Suprapubic skin (tissue), 4 donors: Measurements from ENCODE around the gene SPCS3. TPM values are rescaled to one million over a fixed set of nuclear protein-coding genes. Genes with fewer than 3 reads are reported as not detected.
"Not testable (repeated sequence)": the region's sequence is repeated elsewhere in the genome, so short reads cannot be mapped to it uniquely, and the experiment has no call there.

Source experiments
- DNase-seq, 2 donors: peaks; one replicate each; pipeline ENCODE4 v3.0.0-alpha.2; 2019; ENCODE audit warnings: low spot score in 2 of 2
- H3K27ac ChIP-seq: fragments of 200-600 bp; sonication (generic); one replicate; pipeline ENCODE4 v1.5.1; 2019
- H3K27me3 ChIP-seq: fragments of 200-600 bp; sonication (generic); one replicate; pipeline ENCODE4 v1.5.1; 2019
- H3K36me3 ChIP-seq: fragments of 200-600 bp; sonication (generic); one replicate; pipeline ENCODE4 v1.5.1; 2019
- H3K4me1 ChIP-seq: fragments of 200-600 bp; sonication (generic); one replicate; pipeline ENCODE4 v1.5.1; 2019
- H3K4me3 ChIP-seq: fragments of 200-600 bp; sonication (generic); one replicate; pipeline ENCODE4 v1.5.1; 2019; ENCODE audit warnings: mild to moderate bottlenecking
- H3K9me3 ChIP-seq: fragments of 200-600 bp; sonication (generic); one replicate; pipeline ENCODE4 v1.5.1; 2019
- EP300 ChIP-seq: sonication (generic); formaldehyde crosslinking; IDR thresholded peaks from one replicate; pipeline ENCODE4 v1.6.1; 2017; ENCODE audit warnings: antibody characterized with exemption
- POLR2A ChIP-seq, 2 donors: fragments of 450-650 bp; IDR thresholded peaks; one replicate each; pipeline ENCODE4 v1.6.1; 2017; ENCODE audit warnings: antibody characterized with exemption in 2 of 2, mild to moderate bottlenecking in 2 of 2, moderate library complexity in 2 of 2
- POLR2AphosphoS5 ChIP-seq, 3 donors: sonication (generic); formaldehyde crosslinking; IDR thresholded peaks; one replicate each; pipeline ENCODE4 v1.6.1; 2017; ENCODE audit warnings: antibody characterized with exemption in 3 of 3
- WGBS: methylation state at CpG from one replicate; pipeline ENCODE4 v1.1.5; 2018; 5-methylcytosine and 5-hydroxymethylcytosine counted together
- total RNA-seq, 4 donors: library from RNA; depleted of rRNA; stranded (reverse); fragments of >200 nt; gene quantifications; one replicate each; pipeline ENCODE4 v1.1.0, GENCODE V29; 2016
- TF ChIP-seq, protein P1 (sequence below), 2 donors: fragments of 200-600 bp in 1 of 2; fragments of 450-650 bp in 1 of 2; sonication (generic) in 1 of 2; IDR thresholded peaks; one replicate each; pipeline ENCODE4 v1.5.1; 2016 to 2019; ENCODE audit warnings: antibody characterized with exemption in 2 of 2, mild to moderate bottlenecking in 1 of 2, moderate library complexity in 1 of 2

Gene SPCS3
- total RNA-seq, 4 donors from 2014 or later: 48.3 to 57.4 (median 55.9) TPM

- Histone ChIP-seq H3K9me3 (no peaks in the 10 kb centered on the region), H3K27me3 (no peaks in the 10 kb centered on the region), H3K4me1 (no peaks in the 10 kb centered on the region), H3K36me3 (no peaks in the 10 kb centered on the region), H3K27ac (no peak overlapping the region), H3K4me3 (no peak overlapping the region)
- TF ChIP-seq EP300 (no peak), POLR2A (IDR thresholded peaks at IDR 0.05) (no peak), POLR2AphosphoS5 (IDR thresholded peaks at IDR 0.05) (no peak)
- TF ChIP-seq, protein P1, sequence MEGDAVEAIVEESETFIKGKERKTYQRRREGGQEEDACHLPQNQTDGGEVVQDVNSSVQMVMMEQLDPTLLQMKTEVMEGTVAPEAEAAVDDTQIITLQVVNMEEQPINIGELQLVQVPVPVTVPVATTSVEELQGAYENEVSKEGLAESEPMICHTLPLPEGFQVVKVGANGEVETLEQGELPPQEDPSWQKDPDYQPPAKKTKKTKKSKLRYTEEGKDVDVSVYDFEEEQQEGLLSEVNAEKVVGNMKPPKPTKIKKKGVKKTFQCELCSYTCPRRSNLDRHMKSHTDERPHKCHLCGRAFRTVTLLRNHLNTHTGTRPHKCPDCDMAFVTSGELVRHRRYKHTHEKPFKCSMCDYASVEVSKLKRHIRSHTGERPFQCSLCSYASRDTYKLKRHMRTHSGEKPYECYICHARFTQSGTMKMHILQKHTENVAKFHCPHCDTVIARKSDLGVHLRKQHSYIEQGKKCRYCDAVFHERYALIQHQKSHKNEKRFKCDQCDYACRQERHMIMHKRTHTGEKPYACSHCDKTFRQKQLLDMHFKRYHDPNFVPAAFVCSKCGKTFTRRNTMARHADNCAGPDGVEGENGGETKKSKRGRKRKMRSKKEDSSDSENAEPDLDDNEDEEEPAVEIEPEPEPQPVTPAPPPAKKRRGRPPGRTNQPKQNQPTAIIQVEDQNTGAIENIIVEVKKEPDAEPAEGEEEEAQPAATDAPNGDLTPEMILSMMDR (IDR thresholded peaks at IDR 0.05): no peak
- WGBS: 79% methylated on average over 1 of the region's 1 CpG
- DNase-seq: no peak
These were observed 26.1 kb upstream of the SPCS3 start for GRCh38 chr4:176293660-176294059.

- H3K4me1 ChIP-seq, H3K27me3 ChIP-seq, H3K9me3 ChIP-seq, H3K4me3 ChIP-seq, H3K36me3 ChIP-seq, H3K27ac ChIP-seq, DNase-seq: not testable (repeated sequence)
- WGBS: 67% methylated on average over 5 of the region's 5 CpGs
These were observed 23.9 kb upstream of the SPCS3 start for GRCh38 chr4:176295907-176296306.

- Histone ChIP-seq H3K9me3 (no peaks in the 10 kb centered on the region), H3K27me3 (peaks cover 3% of the 10 kb centered on the region), H3K4me1 (no peaks in the 10 kb centered on the region), H3K27ac (no peak overlapping the region), H3K36me3 (no peaks in the 10 kb centered on the region), H3K4me3 (no peak overlapping the region)
- TF ChIP-seq EP300 (no peak), POLR2AphosphoS5 (IDR thresholded peaks at IDR 0.05) (no peak), POLR2A (IDR thresholded peaks at IDR 0.05) (no peak)
- TF ChIP-seq, protein P1 (IDR thresholded peaks at IDR 0.05): no peak
- WGBS: 70% methylated on average over 6 of the region's 6 CpGs
- no peak for DNase-seq
These were observed 21.1 kb upstream of the SPCS3 start for GRCh38 chr4:176298664-176299063.

DNA sequence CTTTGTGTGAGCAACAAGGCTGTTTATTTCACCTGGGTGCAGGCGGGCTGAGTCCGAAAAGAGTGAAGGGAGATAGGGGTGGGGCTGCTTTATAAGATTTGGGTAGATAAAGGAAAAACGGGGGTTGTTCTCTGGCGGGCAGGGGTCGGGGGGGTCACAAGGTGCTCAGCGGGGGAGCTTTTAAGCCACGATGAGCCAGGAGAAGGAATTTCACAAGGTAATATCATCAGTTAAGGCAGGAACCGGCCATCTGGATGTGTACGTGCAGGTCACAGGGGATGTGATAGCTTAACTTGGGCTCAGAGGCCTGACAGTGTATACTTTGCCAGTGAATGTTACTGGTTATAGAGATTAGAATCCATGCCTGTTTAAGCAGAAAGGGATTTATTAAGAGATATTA is 19.7 kb upstream of the SPCS3 start:
- 95% methylated on average over 7 of the region's 9 CpGs for WGBS
- Histone ChIP-seq H3K4me3 (no peak overlapping the region), H3K36me3 (no peaks in the 10 kb centered on the region), H3K4me1 (no peaks in the 10 kb centered on the region), H3K9me3 (no peaks in the 10 kb centered on the region), H3K27me3 (peaks cover 3% of the 10 kb centered on the region), H3K27ac (no peak overlapping the region)
- DNase-seq: no peak
- no peak for TF ChIP-seq POLR2AphosphoS5 (IDR thresholded peaks at IDR 0.05)
- no peak for TF ChIP-seq EP300
- TF ChIP-seq, protein P1 (IDR thresholded peaks at IDR 0.05): no peak
- no peak for TF ChIP-seq POLR2A (IDR thresholded peaks at IDR 0.05)

DNA sequence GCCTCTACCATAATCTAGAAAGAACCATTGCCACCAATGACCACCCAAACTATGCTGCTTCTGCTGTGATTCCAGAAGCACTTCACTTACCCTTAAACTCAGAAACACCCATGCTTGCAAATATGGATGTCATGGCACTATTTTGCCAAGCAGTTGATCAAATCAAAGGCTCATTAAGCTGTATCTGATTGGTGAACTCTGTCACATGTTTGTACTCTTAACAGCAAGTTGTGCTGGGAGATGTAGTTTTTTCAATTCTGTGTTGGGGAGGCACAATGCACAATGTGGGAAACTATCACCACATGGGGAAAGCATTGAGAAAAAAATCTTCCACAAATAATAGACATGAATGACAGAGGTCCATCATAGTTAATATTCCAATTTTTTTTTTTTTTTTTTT is 19.2 kb upstream of the SPCS3 start:
- no peaks in the 10 kb centered on the region for H3K36me3 ChIP-seq
- TF ChIP-seq POLR2AphosphoS5 (IDR thresholded peaks at IDR 0.05) (no peak), POLR2A (IDR thresholded peaks at IDR 0.05) (no peak), EP300 (no peak)
- TF ChIP-seq, protein P1 (IDR thresholded peaks at IDR 0.05): no peak
- peaks cover 3% of the 10 kb centered on the region for H3K27me3 ChIP-seq
- no peaks in the 10 kb centered on the region for H3K9me3 ChIP-seq
- no peaks in the 10 kb centered on the region for H3K4me1 ChIP-seq
- DNase-seq: no peak
- no peak overlapping the region for H3K4me3 ChIP-seq
- H3K27ac ChIP-seq: no peak overlapping the region
